Activated CD4-positive, alpha-beta T cell treated with anti-CD3 and anti-CD28 coated beads for 48 hours (primary cell): ENCODE results near the gene PPIC.
"Not testable (repeated sequence)": the region's sequence is repeated elsewhere in the genome, so short reads cannot be mapped to it uniquely, and the experiment has no call there.

Experiments used
- DNase-seq: peaks from one replicate; pipeline ENCODE4 v3.0.0-alpha.2; 2020

PPIC gene

GRCh38 chr5:123007182-123007581, 29.3 kb downstream of the PPIC start:
- DNase-seq: no peak

GRCh38 chr5:123001808-123002207, 34.7 kb downstream of the PPIC start:
- no peak for DNase-seq

GRCh38 chr5:123000731-123001130, 35.8 kb downstream of the PPIC start:
- DNase-seq: no peak

- DNase-seq: peak; percentile 43
Measured at GRCh38 chr5:122999947-123000563, 36.5 kb downstream of the PPIC start.

- no peak for DNase-seq
Measured at GRCh38 chr5:122997294-122997693, 39.2 kb downstream of the PPIC start.

- no peak for DNase-seq
Measured at GRCh38 chr5:122996091-122996490, 40.4 kb downstream of the PPIC start.

- no peak for DNase-seq
Measured at GRCh38 chr5:122985954-122986721, 50.4 kb downstream of the PPIC start.

GRCh38 chr5:122985006-122985700, 51.4 kb downstream of the PPIC start:
- no peak for DNase-seq

- DNase-seq: no peak
Measured at GRCh38 chr5:122984425-122984824, 52.1 kb downstream of the PPIC start.

GRCh38 chr5:122982376-122982775, 54.1 kb downstream of the PPIC start:
- no peak for DNase-seq

GRCh38 chr5:122981846-122982245, 54.7 kb downstream of the PPIC start:
- DNase-seq: no peak

- no peak for DNase-seq
Measured at GRCh38 chr5:122978644-122979297, 57.8 kb downstream of the PPIC start.

- DNase-seq: no peak
Measured at GRCh38 chr5:122978068-122978467, 58.5 kb downstream of the PPIC start.

GRCh38 chr5:122977319-122977718, 59.2 kb downstream of the PPIC start:
- no peak for DNase-seq

GRCh38 chr5:122974251-122974650, 62.3 kb downstream of the PPIC start:
- not testable (repeated sequence) for DNase-seq

GRCh38 chr5:122973759-122974158, 62.8 kb downstream of the PPIC start:
- not testable (repeated sequence) for DNase-seq
